ENCODE measurements around the gene RAPGEF2.
"Not testable (repeated sequence)": the region's sequence is repeated elsewhere in the genome, so short reads cannot be mapped to it uniquely, and the experiment has no call there.

The RAPGEF2 gene

DNA sequence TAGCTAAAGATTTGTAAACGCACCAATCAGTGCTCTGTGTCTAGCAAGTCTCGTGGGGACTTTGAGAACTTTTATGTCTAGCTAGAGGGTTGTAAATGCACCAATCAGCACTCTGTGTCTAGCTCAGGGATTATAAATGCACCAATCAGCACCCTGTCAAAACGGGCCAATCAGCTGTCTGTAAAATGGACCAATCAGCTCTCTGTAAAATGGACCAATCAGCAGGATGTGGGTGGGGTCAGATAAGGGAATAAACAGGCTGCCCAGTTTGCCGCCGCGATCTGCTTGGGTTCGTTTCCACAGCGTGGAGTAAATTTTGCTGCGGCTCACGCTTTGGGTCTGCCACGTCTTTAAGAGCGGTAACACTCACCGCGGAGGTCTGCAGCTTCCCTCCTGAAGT is 148.7 kb downstream of the RAPGEF2 start:
- H3K4me1 ChIP-seq (ENCODE audit: control insufficient read depth, insufficient read depth, low read length); H3K4me3 ChIP-seq (ENCODE audit: low read length); H3K27me3 ChIP-seq (ENCODE audit: control insufficient read depth, insufficient read depth, low read length); DNase-seq (ENCODE audit: low read depth, low spot score); H3K9me3 ChIP-seq (ENCODE audit: control insufficient read depth, insufficient read depth, low read length); H3K27ac ChIP-seq (ENCODE audit: low read length); H3K36me3 ChIP-seq (ENCODE audit: control insufficient read depth, insufficient read depth, low read length): not testable (repeated sequence)
- no CpG with 5 or more reads among the region's 14 CpGs for WGBS (ENCODE audit: insufficient coverage, insufficient read length)

DNA sequence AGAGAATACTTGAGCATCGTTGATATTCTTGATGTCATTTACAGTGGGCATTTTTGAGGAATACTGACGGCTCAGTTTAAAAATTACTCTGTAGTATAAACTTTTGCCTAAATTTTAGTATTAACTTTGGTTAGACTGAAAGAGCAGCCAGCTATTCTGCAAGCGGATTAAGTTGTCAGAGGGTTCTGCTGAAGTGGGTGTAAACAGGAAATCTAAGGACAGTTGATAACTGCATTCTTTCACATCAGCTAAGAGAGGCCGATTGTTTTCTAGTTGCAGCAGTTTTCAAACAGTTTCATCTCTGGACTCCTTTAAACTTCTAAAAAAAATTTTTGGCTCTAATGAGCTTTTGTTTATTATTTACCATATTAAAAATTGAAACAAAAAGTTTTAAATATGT is 149.6 kb downstream of the RAPGEF2 start:
- Histone ChIP-seq H3K27ac (ENCODE audit: low read length) (no peak overlapping the region), H3K27me3 (ENCODE audit: control insufficient read depth, insufficient read depth, low read length) (no peaks in the 10 kb centered on the region), H3K4me3 (ENCODE audit: low read length) (no peak overlapping the region), H3K36me3 (ENCODE audit: control insufficient read depth, insufficient read depth, low read length) (peaks cover 3% of the 10 kb centered on the region; the same call in 1 of the 2 replicates), H3K9me3 (ENCODE audit: control insufficient read depth, insufficient read depth, low read length) (no peaks in the 10 kb centered on the region), H3K4me1 (ENCODE audit: control insufficient read depth, insufficient read depth, low read length) (no peaks in the 10 kb centered on the region)
- no peak for DNase-seq (ENCODE audit: low read depth, low spot score)
- WGBS (ENCODE audit: insufficient coverage, insufficient read length) = no CpG with 5 or more reads among the region's 4 CpGs

DNA sequence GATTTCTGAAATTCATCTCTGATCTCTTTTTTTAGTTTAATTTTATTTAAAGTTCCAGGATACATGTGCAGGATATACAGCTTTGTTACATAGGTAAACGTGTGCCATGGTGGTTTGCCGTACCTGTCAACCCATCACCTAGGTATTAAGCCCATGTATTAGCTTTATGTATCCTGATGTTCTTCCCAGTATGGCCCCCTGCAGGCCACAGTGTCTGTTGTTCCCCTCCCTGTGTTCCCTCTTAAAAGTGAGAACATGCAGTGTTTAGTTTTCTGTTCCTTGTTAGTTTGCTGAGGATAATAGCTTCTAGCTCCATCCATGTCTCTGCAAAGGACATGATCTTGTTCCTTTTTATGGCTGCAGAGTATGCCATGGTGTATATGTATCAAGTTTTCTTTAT is 153.2 kb downstream of the RAPGEF2 start:
- WGBS (ENCODE audit: insufficient coverage, insufficient read length) = no CpG with 5 or more reads among the region's 2 CpGs
- Histone ChIP-seq H3K36me3 (ENCODE audit: control insufficient read depth, insufficient read depth, low read length) (peaks cover under 1% of the 10 kb centered on the region; the same call in 1 of the 2 replicates), H3K27ac (ENCODE audit: low read length) (no peak overlapping the region), H3K4me3 (ENCODE audit: low read length) (no peak overlapping the region), H3K4me1 (ENCODE audit: control insufficient read depth, insufficient read depth, low read length) (no peaks in the 10 kb centered on the region), H3K27me3 (ENCODE audit: control insufficient read depth, insufficient read depth, low read length) (no peaks in the 10 kb centered on the region), H3K9me3 (ENCODE audit: control insufficient read depth, insufficient read depth, low read length) (no peaks in the 10 kb centered on the region)
- no peak for DNase-seq (ENCODE audit: low read depth, low spot score)

DNA sequence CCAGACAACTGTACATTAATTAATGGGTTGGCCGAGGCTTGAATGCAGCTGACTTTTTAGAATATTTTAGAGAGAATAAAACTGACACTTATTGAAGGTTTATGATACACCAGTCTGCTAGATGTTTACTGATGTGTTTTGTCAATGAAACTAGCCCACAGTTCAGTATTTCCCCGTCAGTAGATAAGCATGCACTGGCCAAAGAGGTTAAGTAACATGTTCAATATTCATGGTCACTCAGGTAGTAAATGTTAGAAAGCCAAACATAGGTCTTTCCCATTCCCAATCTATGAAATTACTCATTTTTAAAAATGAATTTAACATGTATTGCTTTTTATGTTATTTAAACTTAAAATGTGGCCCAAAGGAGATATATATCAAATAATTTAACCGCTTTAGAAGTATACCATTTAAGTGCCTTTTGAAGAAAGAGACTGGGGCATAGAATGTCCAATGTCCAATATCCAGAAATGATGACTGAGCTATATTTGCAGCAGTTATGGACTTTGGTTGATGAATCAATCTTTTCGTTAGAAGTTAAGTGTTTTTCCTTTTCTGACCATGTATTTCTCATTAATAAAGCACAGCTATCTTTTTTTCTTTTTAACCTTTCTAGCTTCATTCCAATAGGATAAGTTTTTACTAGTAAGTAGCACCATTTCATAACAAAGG is 156.1 kb downstream of the RAPGEF2 start:
- no peak overlapping the region for H3K27ac ChIP-seq (ENCODE audit: low read length)
- DNase-seq (ENCODE audit: low read depth, low spot score) = no peak
- H3K36me3 ChIP-seq (ENCODE audit: control insufficient read depth, insufficient read depth, low read length) = no peaks in the 10 kb centered on the region
- no peaks in the 10 kb centered on the region for H3K4me1 ChIP-seq (ENCODE audit: control insufficient read depth, insufficient read depth, low read length)
- WGBS (ENCODE audit: insufficient coverage, insufficient read length) = no CpG with 5 or more reads among the region's 4 CpGs
- no peaks in the 10 kb centered on the region for H3K9me3 ChIP-seq (ENCODE audit: control insufficient read depth, insufficient read depth, low read length)
- H3K27me3 ChIP-seq (ENCODE audit: control insufficient read depth, insufficient read depth, low read length) = no peaks in the 10 kb centered on the region
- no peak overlapping the region for H3K4me3 ChIP-seq (ENCODE audit: low read length)

DNA sequence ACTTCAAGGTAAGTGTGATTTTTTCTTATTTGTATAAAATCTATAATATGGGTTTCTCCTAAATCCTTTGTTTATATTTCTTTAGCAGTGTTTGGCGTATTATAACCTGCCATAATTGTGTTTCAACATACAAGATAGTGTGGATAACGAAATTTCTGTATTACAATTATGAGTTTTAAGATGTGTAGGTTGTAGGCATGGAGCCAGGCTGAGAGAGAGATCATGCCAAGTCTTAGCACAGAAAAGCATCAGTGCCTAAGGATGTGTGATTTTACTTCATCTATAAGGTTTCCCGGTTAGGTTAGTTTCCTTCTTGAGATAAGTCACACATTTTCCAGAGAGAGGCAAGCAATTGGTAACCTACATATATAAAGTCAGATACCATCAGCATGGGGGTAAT is 161.2 kb downstream of the RAPGEF2 start:
- WGBS (ENCODE audit: insufficient coverage, insufficient read length) = no CpG with 5 or more reads among the region's 3 CpGs
- no peaks in the 10 kb centered on the region for H3K36me3 ChIP-seq (ENCODE audit: control insufficient read depth, insufficient read depth, low read length)
- no peak overlapping the region for H3K4me3 ChIP-seq (ENCODE audit: low read length)

DNA sequence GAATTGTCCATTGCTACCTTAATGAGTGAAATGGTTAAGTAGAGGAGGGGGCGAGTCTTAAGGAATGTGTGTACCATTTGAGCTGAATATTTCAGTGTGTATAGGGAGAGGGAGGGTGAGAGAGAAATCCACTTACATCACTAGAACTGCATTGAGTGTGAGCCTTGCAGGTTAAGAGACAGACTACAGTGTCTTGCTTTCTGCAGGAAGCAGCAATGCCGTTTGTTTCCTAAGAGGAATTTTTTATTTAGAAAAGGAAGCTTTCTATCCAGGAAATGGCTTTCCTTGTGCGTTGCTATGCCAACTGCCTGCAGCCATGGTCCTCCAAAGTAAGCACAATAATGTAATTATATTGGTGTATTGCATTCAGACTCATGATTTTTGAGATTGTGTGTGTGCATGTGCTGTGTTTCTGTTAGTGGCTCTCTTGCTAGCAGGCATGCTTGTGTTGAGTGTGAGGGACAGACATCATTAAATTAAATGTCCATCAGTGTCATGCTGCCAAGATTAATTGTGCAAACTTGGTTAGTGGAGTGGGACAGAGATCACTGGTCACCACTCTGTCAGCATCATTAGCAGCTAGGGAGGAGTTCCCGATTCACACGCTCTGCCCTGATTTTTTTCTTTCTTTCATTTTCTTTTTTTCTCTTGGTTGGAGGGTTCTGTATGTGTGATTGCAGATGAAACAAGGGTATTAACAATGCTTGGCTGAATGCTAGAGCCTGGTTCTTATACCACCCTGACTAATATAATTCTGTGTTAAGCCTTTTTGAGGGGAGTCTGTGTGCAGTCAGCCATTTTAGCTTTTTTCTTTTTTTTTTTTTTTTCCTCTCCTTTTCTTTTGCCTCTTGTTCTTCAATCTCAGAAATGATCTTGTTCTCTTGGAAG is 164.3 kb downstream of the RAPGEF2 start:
- H3K4me3 ChIP-seq (ENCODE audit: low read length) = no peak overlapping the region
- H3K27ac ChIP-seq (ENCODE audit: low read length) = no peak overlapping the region
- no peaks in the 10 kb centered on the region for H3K36me3 ChIP-seq (ENCODE audit: control insufficient read depth, insufficient read depth, low read length)
- H3K9me3 ChIP-seq (ENCODE audit: control insufficient read depth, insufficient read depth, low read length) = no peaks in the 10 kb centered on the region
- 100% methylated on average over 1 of the region's 5 CpGs for WGBS (ENCODE audit: insufficient coverage, insufficient read length)
- no peaks in the 10 kb centered on the region for H3K27me3 ChIP-seq (ENCODE audit: control insufficient read depth, insufficient read depth, low read length)
- DNase-seq (ENCODE audit: low read depth, low spot score) = no peak
- H3K4me1 ChIP-seq (ENCODE audit: control insufficient read depth, insufficient read depth, low read length) = 0 out of 2 replicates have a peak, but pooled peaks cover 2% of the 10 kb centered on the region

More for the DNA sequence above, 161.2 kb downstream of the RAPGEF2 start:
- Histone ChIP-seq H3K27me3 (ENCODE audit: control insufficient read depth, insufficient read depth, low read length) (no peaks in the 10 kb centered on the region), H3K27ac (ENCODE audit: low read length) (no peak overlapping the region), H3K9me3 (ENCODE audit: control insufficient read depth, insufficient read depth, low read length) (no peaks in the 10 kb centered on the region), H3K4me1 (ENCODE audit: control insufficient read depth, insufficient read depth, low read length) (0 out of 2 replicates have a peak, but pooled peaks cover under 1% of the 10 kb centered on the region)
- DNase-seq (ENCODE audit: low read depth, low spot score) = no peak

DNA sequence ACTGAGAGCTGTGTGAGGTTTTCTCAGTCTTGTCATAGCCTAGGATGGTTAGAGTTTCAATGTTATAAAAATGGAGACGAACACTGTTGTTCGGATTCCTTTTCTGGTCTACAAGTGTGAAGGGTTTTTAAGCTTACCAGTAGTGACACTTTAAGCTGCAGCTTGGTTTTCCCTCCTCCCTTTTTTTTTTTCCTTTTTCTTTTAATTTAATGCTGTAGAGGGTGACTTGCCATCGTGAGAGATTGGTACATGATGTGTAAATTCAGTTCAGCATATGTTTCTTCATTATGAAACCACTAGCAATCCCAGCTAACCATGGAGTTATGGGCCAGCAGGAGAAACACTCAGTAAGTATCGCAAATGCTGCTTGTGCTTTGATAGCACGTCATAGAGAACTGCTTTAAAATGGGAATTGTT is 165.0 kb downstream of the RAPGEF2 start:
- Histone ChIP-seq H3K9me3 (ENCODE audit: control insufficient read depth, insufficient read depth, low read length) (no peaks in the 10 kb centered on the region), H3K4me1 (ENCODE audit: control insufficient read depth, insufficient read depth, low read length) (0 out of 2 replicates have a peak, but pooled peaks cover 2% of the 10 kb centered on the region), H3K36me3 (ENCODE audit: control insufficient read depth, insufficient read depth, low read length) (no peaks in the 10 kb centered on the region), H3K27ac (ENCODE audit: low read length) (no peak overlapping the region), H3K27me3 (ENCODE audit: control insufficient read depth, insufficient read depth, low read length) (no peaks in the 10 kb centered on the region), H3K4me3 (ENCODE audit: low read length) (no peak overlapping the region)
- no CpG with 5 or more reads among the region's 5 CpGs for WGBS (ENCODE audit: insufficient coverage, insufficient read length)
- DNase-seq (ENCODE audit: low read depth, low spot score) = no peak

DNA sequence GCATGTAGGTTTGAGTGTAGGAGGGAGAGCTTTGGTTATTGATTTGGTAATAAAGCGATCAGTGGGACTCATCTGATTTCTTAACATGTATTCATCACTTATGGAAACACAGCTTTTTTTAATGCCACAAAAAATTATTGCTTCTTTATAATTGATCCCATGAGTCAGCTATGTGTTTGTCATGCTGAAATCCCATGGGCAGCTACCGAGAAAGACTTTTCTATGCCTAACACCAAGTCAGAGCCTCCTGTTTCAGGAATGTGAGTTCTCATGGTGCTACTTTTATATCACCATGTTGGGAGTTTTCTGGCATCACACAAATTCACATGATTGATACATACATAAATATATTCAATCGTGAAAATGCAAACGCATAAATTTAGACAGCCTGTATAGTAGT is 165.7 kb downstream of the RAPGEF2 start:
- H3K4me3 ChIP-seq (ENCODE audit: low read length) = no peak overlapping the region
- no peak overlapping the region for H3K27ac ChIP-seq (ENCODE audit: low read length)
- no CpG with 5 or more reads among the region's 4 CpGs for WGBS (ENCODE audit: insufficient coverage, insufficient read length)
- DNase-seq (ENCODE audit: low read depth, low spot score) = no peak
- no peaks in the 10 kb centered on the region for H3K36me3 ChIP-seq (ENCODE audit: control insufficient read depth, insufficient read depth, low read length)
- no peaks in the 10 kb centered on the region for H3K27me3 ChIP-seq (ENCODE audit: control insufficient read depth, insufficient read depth, low read length)
- H3K9me3 ChIP-seq (ENCODE audit: control insufficient read depth, insufficient read depth, low read length) = no peaks in the 10 kb centered on the region
- H3K4me1 ChIP-seq (ENCODE audit: control insufficient read depth, insufficient read depth, low read length) = 0 out of 2 replicates have a peak, but pooled peaks cover 2% of the 10 kb centered on the region

DNA sequence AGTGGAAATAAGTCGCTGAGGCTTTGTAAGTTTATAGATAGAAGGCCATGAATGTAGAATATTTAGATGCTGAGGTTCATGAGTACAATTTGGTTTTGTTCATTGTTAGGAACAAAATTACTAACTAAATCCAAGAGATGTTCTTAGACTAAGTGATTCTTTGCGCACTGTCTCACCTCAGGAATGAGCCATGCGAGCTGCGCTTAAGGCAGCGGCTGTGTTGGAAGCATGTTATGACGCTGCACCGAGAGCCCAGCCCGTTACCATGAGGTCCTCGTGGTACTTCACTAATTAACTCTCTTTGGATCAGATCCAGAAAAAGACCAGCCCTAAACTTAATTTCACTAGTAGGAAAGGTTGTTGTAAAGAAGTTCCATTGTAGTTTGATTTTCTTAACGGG is 166.2 kb downstream of the RAPGEF2 start:
- H3K4me3 ChIP-seq (ENCODE audit: low read length) = no peak overlapping the region
- 0 out of 2 replicates have a peak, but pooled peaks cover 2% of the 10 kb centered on the region for H3K4me1 ChIP-seq (ENCODE audit: control insufficient read depth, insufficient read depth, low read length)
- H3K36me3 ChIP-seq (ENCODE audit: control insufficient read depth, insufficient read depth, low read length) = no peaks in the 10 kb centered on the region
- no peaks in the 10 kb centered on the region for H3K9me3 ChIP-seq (ENCODE audit: control insufficient read depth, insufficient read depth, low read length)
- no peaks in the 10 kb centered on the region for H3K27me3 ChIP-seq (ENCODE audit: control insufficient read depth, insufficient read depth, low read length)
- no peak for DNase-seq (ENCODE audit: low read depth, low spot score)
- WGBS (ENCODE audit: insufficient coverage, insufficient read length) = no CpG with 5 or more reads among the region's 10 CpGs
- H3K27ac ChIP-seq (ENCODE audit: low read length) = no peak overlapping the region

DNA sequence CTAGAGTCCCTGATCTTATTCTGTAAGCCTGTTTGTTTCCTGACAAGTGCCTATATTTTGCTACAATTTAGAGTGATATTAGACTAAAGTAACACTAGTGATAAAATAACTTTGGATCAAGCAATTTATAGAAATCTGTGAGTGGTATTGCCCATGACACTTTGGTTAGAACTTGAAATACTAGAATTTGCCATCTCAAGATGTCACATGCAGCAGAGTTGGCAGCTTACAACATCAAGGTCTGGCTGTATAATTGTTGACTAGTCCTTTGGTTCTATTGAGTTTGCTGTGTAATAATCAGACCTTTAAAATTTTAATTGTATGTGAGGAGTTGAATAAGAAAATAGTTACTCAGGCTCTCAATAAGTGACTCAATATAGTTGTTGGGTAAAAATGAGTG is 167.1 kb downstream of the RAPGEF2 start:
- no peaks in the 10 kb centered on the region for H3K27me3 ChIP-seq (ENCODE audit: control insufficient read depth, insufficient read depth, low read length)
- no peak for DNase-seq (ENCODE audit: low read depth, low spot score)
- no peaks in the 10 kb centered on the region for H3K36me3 ChIP-seq (ENCODE audit: control insufficient read depth, insufficient read depth, low read length)
- 0 out of 2 replicates have a peak, but pooled peaks cover 2% of the 10 kb centered on the region for H3K4me1 ChIP-seq (ENCODE audit: control insufficient read depth, insufficient read depth, low read length)
- H3K4me3 ChIP-seq (ENCODE audit: low read length) = no peak overlapping the region
- H3K9me3 ChIP-seq (ENCODE audit: control insufficient read depth, insufficient read depth, low read length) = no peaks in the 10 kb centered on the region
- H3K27ac ChIP-seq (ENCODE audit: low read length) = no peak overlapping the region

Data from iPS DF 6.9 (cell line).